ENCODE measurements around the gene STIP1.
A peak's percentile ranks its signal among the peaks of the same experiment; 100 is the strongest.

Gene STIP1

GRCh38 chr11:64180891-64181290 lies 5.1 kb upstream of the STIP1 start:
- peak overlapping the region; percentile 78 for H3K27ac ChIP-seq (ENCODE audit: low read length)

GRCh38 chr11:64181506-64182411 lies 4.2 kb upstream of the STIP1 start:
- Histone ChIP-seq H3K9ac (ENCODE audit: low read length in 2 of 2) (peak overlapping the region; percentile 46 to 64), H3K4me1 (ENCODE audit: control insufficient read depth, insufficient read depth, low read length) (peaks cover 41% of the 10 kb centered on the region), H3K27me3 (ENCODE audit: control insufficient read depth in 1 of 2, insufficient read depth in 2 of 2, low read length in 2 of 2) (no peaks in the 10 kb centered on the region), H3K27ac (ENCODE audit: low read length) (peak overlapping the region; percentile 78), H3K36me3 (ENCODE audit: control insufficient read depth in 2 of 2, insufficient read depth in 2 of 2, low read length in 2 of 2) (no peaks in the 10 kb centered on the region), H3K4me3 (ENCODE audit: low read length in 2 of 2) (peak overlapping the region; percentile 53 to 69), H3K9me3 (ENCODE audit: control insufficient read depth in 2 of 2, low read length in 2 of 2) (no peaks in the 10 kb centered on the region)

More at GRCh38 chr11:64180891-64181290, 5.1 kb upstream of the STIP1 start:
- H3K9me3 ChIP-seq (ENCODE audit: control insufficient read depth in 2 of 2, low read length in 2 of 2) = no peaks in the 10 kb centered on the region
- no peaks in the 10 kb centered on the region for H3K27me3 ChIP-seq (ENCODE audit: control insufficient read depth in 1 of 2, insufficient read depth in 2 of 2, low read length in 2 of 2)
- H3K36me3 ChIP-seq (ENCODE audit: control insufficient read depth in 2 of 2, insufficient read depth in 2 of 2, low read length in 2 of 2) = no peaks in the 10 kb centered on the region
- H3K4me3 ChIP-seq (ENCODE audit: low read length in 2 of 2) = peak overlapping the region; percentile 1 to 69
- peak overlapping the region; percentile 46 to 64 for H3K9ac ChIP-seq (ENCODE audit: low read length in 2 of 2)
- H3K4me1 ChIP-seq (ENCODE audit: control insufficient read depth, insufficient read depth, low read length) = peaks cover 41% of the 10 kb centered on the region

- H3K36me3 ChIP-seq (ENCODE audit: control insufficient read depth in 2 of 2, insufficient read depth in 2 of 2, low read length in 2 of 2) = no peaks in the 10 kb centered on the region
- H3K9ac ChIP-seq (ENCODE audit: low read length in 2 of 2) = peak overlapping the region in 1 of 2 donors; percentile 21
- no peak overlapping the region for H3K4me3 ChIP-seq (ENCODE audit: low read length in 2 of 2)
- peaks cover 41% of the 10 kb centered on the region for H3K4me1 ChIP-seq (ENCODE audit: control insufficient read depth, insufficient read depth, low read length)
- H3K9me3 ChIP-seq (ENCODE audit: control insufficient read depth in 2 of 2, low read length in 2 of 2) = no peaks in the 10 kb centered on the region
- no peaks in the 10 kb centered on the region for H3K27me3 ChIP-seq (ENCODE audit: control insufficient read depth in 1 of 2, insufficient read depth in 2 of 2, low read length in 2 of 2)
- peak overlapping the region; percentile 91 for H3K27ac ChIP-seq (ENCODE audit: low read length)
Measured at GRCh38 chr11:64183890-64184289, 2.1 kb upstream of the STIP1 start.

GRCh38 chr11:64185175-64185692 lies 737 bp upstream of the STIP1 start:
- Histone ChIP-seq H3K27me3 (ENCODE audit: control insufficient read depth in 1 of 2, insufficient read depth in 2 of 2, low read length in 2 of 2) (no peaks in the 10 kb centered on the region), H3K4me1 (ENCODE audit: control insufficient read depth, insufficient read depth, low read length) (peaks cover 40% of the 10 kb centered on the region), H3K27ac (ENCODE audit: low read length) (peak overlapping the region; percentile 91), H3K36me3 (ENCODE audit: control insufficient read depth in 2 of 2, insufficient read depth in 2 of 2, low read length in 2 of 2) (no peaks in the 10 kb centered on the region), H3K9me3 (ENCODE audit: control insufficient read depth in 2 of 2, low read length in 2 of 2) (no peaks in the 10 kb centered on the region), H3K9ac (ENCODE audit: low read length in 2 of 2) (peak overlapping the region; percentile 85 to 87), H3K4me3 (ENCODE audit: low read length in 2 of 2) (peak overlapping the region; percentile 81 to 86)

- H3K9ac ChIP-seq (ENCODE audit: low read length in 2 of 2) = no peak overlapping the region
Measured at GRCh38 chr11:64186492-64187165, 658 bp downstream of the STIP1 start.

GRCh38 chr11:64192434-64192833 lies 6.5 kb downstream of the STIP1 start:
- no peak overlapping the region for H3K9ac ChIP-seq (ENCODE audit: low read length in 2 of 2)
- H3K36me3 ChIP-seq (ENCODE audit: control insufficient read depth in 2 of 2, insufficient read depth in 2 of 2, low read length in 2 of 2) = peaks cover 38 to 47% of the 10 kb centered on the region in 2 donors
- H3K27ac ChIP-seq (ENCODE audit: low read length) = no peak overlapping the region
- H3K27me3 ChIP-seq (ENCODE audit: control insufficient read depth in 1 of 2, insufficient read depth in 2 of 2, low read length in 2 of 2) = no peaks in the 10 kb centered on the region
- H3K4me3 ChIP-seq (ENCODE audit: low read length in 2 of 2) = no peak overlapping the region
- no peaks in the 10 kb centered on the region for H3K9me3 ChIP-seq (ENCODE audit: control insufficient read depth in 2 of 2, low read length in 2 of 2)
- H3K4me1 ChIP-seq (ENCODE audit: control insufficient read depth, insufficient read depth, low read length) = no peaks in the 10 kb centered on the region

More at GRCh38 chr11:64186492-64187165, 658 bp downstream of the STIP1 start:
- Histone ChIP-seq H3K9me3 (ENCODE audit: control insufficient read depth in 2 of 2, low read length in 2 of 2) (no peaks in the 10 kb centered on the region), H3K4me1 (ENCODE audit: control insufficient read depth, insufficient read depth, low read length) (peaks cover 26% of the 10 kb centered on the region), H3K27ac (ENCODE audit: low read length) (peak overlapping the region; percentile 41), H3K4me3 (ENCODE audit: low read length in 2 of 2) (no peak overlapping the region), H3K27me3 (ENCODE audit: control insufficient read depth in 1 of 2, insufficient read depth in 2 of 2, low read length in 2 of 2) (no peaks in the 10 kb centered on the region), H3K36me3 (ENCODE audit: control insufficient read depth in 2 of 2, insufficient read depth in 2 of 2, low read length in 2 of 2) (no peaks in the 10 kb centered on the region)

- H3K36me3 ChIP-seq (ENCODE audit: control insufficient read depth in 2 of 2, insufficient read depth in 2 of 2, low read length in 2 of 2) = peaks cover 60 to 64% of the 10 kb centered on the region in 2 donors
- H3K4me1 ChIP-seq (ENCODE audit: control insufficient read depth, insufficient read depth, low read length) = no peaks in the 10 kb centered on the region
- H3K27me3 ChIP-seq (ENCODE audit: control insufficient read depth in 1 of 2, insufficient read depth in 2 of 2, low read length in 2 of 2) = no peaks in the 10 kb centered on the region
- H3K9me3 ChIP-seq (ENCODE audit: control insufficient read depth in 2 of 2, low read length in 2 of 2) = no peaks in the 10 kb centered on the region
- H3K4me3 ChIP-seq (ENCODE audit: low read length in 2 of 2) = no peak overlapping the region
- H3K9ac ChIP-seq (ENCODE audit: low read length in 2 of 2) = no peak overlapping the region
- H3K27ac ChIP-seq (ENCODE audit: low read length) = no peak overlapping the region
Measured at GRCh38 chr11:64196626-64197025, 10.7 kb downstream of the STIP1 start.

- Histone ChIP-seq H3K27ac (ENCODE audit: low read length) (no peak overlapping the region), H3K36me3 (ENCODE audit: control insufficient read depth in 2 of 2, insufficient read depth in 2 of 2, low read length in 2 of 2) (peaks cover 68% of the 10 kb centered on the region in 2 donors), H3K9ac (ENCODE audit: low read length in 2 of 2) (no peak overlapping the region), H3K4me1 (ENCODE audit: control insufficient read depth, insufficient read depth, low read length) (no peaks in the 10 kb centered on the region), H3K4me3 (ENCODE audit: low read length in 2 of 2) (no peak overlapping the region), H3K9me3 (ENCODE audit: control insufficient read depth in 2 of 2, low read length in 2 of 2) (no peaks in the 10 kb centered on the region), H3K27me3 (ENCODE audit: control insufficient read depth in 1 of 2, insufficient read depth in 2 of 2, low read length in 2 of 2) (no peaks in the 10 kb centered on the region)
Measured at GRCh38 chr11:64198511-64198910, 12.5 kb downstream of the STIP1 start.

- peaks cover 52 to 53% of the 10 kb centered on the region in 2 donors for H3K36me3 ChIP-seq (ENCODE audit: control insufficient read depth in 2 of 2, insufficient read depth in 2 of 2, low read length in 2 of 2)
- no peaks in the 10 kb centered on the region for H3K27me3 ChIP-seq (ENCODE audit: control insufficient read depth in 1 of 2, insufficient read depth in 2 of 2, low read length in 2 of 2)
- H3K9me3 ChIP-seq (ENCODE audit: control insufficient read depth in 2 of 2, low read length in 2 of 2) = no peaks in the 10 kb centered on the region
Measured at GRCh38 chr11:64201543-64201942, 15.6 kb downstream of the STIP1 start.

GRCh38 chr11:64202992-64203391 lies 17.0 kb downstream of the STIP1 start:
- Histone ChIP-seq H3K27ac (ENCODE audit: low read length) (no peak overlapping the region), H3K9ac (ENCODE audit: low read length in 2 of 2) (no peak overlapping the region), H3K27me3 (ENCODE audit: control insufficient read depth in 1 of 2, insufficient read depth in 2 of 2, low read length in 2 of 2) (no peaks in the 10 kb centered on the region), H3K9me3 (ENCODE audit: control insufficient read depth in 2 of 2, low read length in 2 of 2) (no peaks in the 10 kb centered on the region), H3K4me1 (ENCODE audit: control insufficient read depth, insufficient read depth, low read length) (peaks cover 15% of the 10 kb centered on the region), H3K36me3 (ENCODE audit: control insufficient read depth in 2 of 2, insufficient read depth in 2 of 2, low read length in 2 of 2) (peaks cover 39 to 44% of the 10 kb centered on the region in 2 donors), H3K4me3 (ENCODE audit: low read length in 2 of 2) (no peak overlapping the region)

More at GRCh38 chr11:64201543-64201942, 15.6 kb downstream of the STIP1 start:
- Histone ChIP-seq H3K27ac (ENCODE audit: low read length) (no peak overlapping the region), H3K9ac (ENCODE audit: low read length in 2 of 2) (no peak overlapping the region), H3K4me3 (ENCODE audit: low read length in 2 of 2) (no peak overlapping the region), H3K4me1 (ENCODE audit: control insufficient read depth, insufficient read depth, low read length) (peaks cover 10% of the 10 kb centered on the region)
